HepG2 (cell line): Measurements from ENCODE around the gene ATP12A. TPM values are rescaled to one million over a fixed set of nuclear protein-coding genes. Genes with fewer than 3 reads are reported as not detected.

Source experiments
- ATAC-seq: fragments of 200-7000 bp; cut with Tn5 transposase; 3 replicates; pipeline ENCODE4 v1.9.1; 2020; ENCODE audit warnings: mild to moderate bottlenecking, moderate library complexity
- BruUV-seq: library from RNA; stranded (reverse); fragments of 400-500 nt; replicated peaks from 2 replicates; lab custom pipeline; 2021; lab: Mats Ljungman, UMichigan
- CTCF ChIA-PET: fragments of 300-600 bp; formaldehyde crosslinking; extraction: SDS; loops from one replicate; lab custom pipeline; 2021; ENCODE audit warnings: low total read pairs, inconsistent platforms, low intra/inter-chr PET ratio; lab: Yijun Ruan, JAX
- POLR2A ChIA-PET: fragments of 350-600 bp; sonication (Branson Sonifier 250); formaldehyde crosslinking; loops from one replicate; lab custom pipeline; 2020; ENCODE audit warnings: antibody characterized with exemption, inconsistent platforms; lab: Yijun Ruan, JAX
- DNase-seq: peaks from one replicate; pipeline ENCODE4 v3.0.0-alpha.2; 2015; ENCODE audit warnings: low spot score
- FAIRE-seq: peaks from 3 replicates; lab custom pipeline; 2011; peaks lifted over from hg19 to GRCh38; lab: Jason Lieb, UNC
- H2AFZ ChIP-seq: one replicate; pipeline ENCODE4 v1.6.1; 2011; ENCODE audit warnings: low read length, inconsistent platforms
- H3K27ac ChIP-seq: fragments of 300-600 bp; 3 replicates; pipeline ENCODE4 v1.8.0; 2011; ENCODE audit warnings: mixed run types, mild to moderate bottlenecking, mixed read lengths, low read length, inconsistent platforms; ENCODE audit not compliant: insufficient read depth; ENCODE audit errors: extremely low read length
- H3K27me3 ChIP-seq, 2 experiments: fragments of 200-600 bp in 1 of 2; 2 replicates in 1 of 2; 3 replicates in 1 of 2; pipeline versions ENCODE4 v1.6.0 to v1.8.0; 2011; ENCODE audit warnings: low read length in 2 of 2, mild to moderate bottlenecking in 2 of 2, moderate library complexity in 2 of 2, inconsistent platforms in 1 of 2; ENCODE audit not compliant: insufficient read depth in 2 of 2, control insufficient read depth in 1 of 2
- H3K36me3 ChIP-seq, 2 experiments: fragments of 200-600 bp in 1 of 2; replicated peaks in 1 of 2; 2 replicates in 1 of 2; 3 replicates in 1 of 2; pipeline versions ENCODE4 v1.5.1 to v1.8.0; 2011; ENCODE audit warnings: low read length in 2 of 2, inconsistent platforms in 1 of 2; ENCODE audit not compliant: insufficient read depth in 2 of 2, control insufficient read depth in 1 of 2
- H3K4me1 ChIP-seq: 2 replicates; pipeline ENCODE4 v1.5.1; 2012; ENCODE audit warnings: low read length, inconsistent platforms; ENCODE audit not compliant: insufficient read depth
- H3K4me2 ChIP-seq: 2 replicates; pipeline ENCODE4 v1.6.0; 2011; ENCODE audit warnings: low read depth, low read length, inconsistent platforms
- H3K4me3 ChIP-seq, 3 experiments: fragments of 200-600 bp in 1 of 3; sonication (generic), shearing (Covaris generic) in 1 of 3; replicated peaks in 1 of 3; 2 replicates each; pipeline ENCODE4 v1.5.1; 2011 to 2016; ENCODE audit warnings: low read length in 3 of 3, inconsistent platforms in 2 of 3, low read depth in 2 of 3, mild to moderate bottlenecking in 2 of 3, control low read depth in 1 of 3, mixed read lengths in 1 of 3; ENCODE audit not compliant: insufficient read depth in 1 of 3
- H3K79me2 ChIP-seq: one replicate; pipeline ENCODE4 v1.6.1; 2011; ENCODE audit warnings: low read length, inconsistent platforms; ENCODE audit not compliant: insufficient read depth
- H3K9ac ChIP-seq: 2 replicates; pipeline ENCODE4 v1.6.0; 2011; ENCODE audit warnings: mild to moderate bottlenecking, low read depth, low read length, inconsistent platforms; ENCODE audit not compliant: insufficient read depth
- H3K9me3 ChIP-seq: 2 replicates; pipeline ENCODE4 v1.5.1; 2012; ENCODE audit warnings: mild to moderate bottlenecking, low read length
- H4K20me1 ChIP-seq: 2 replicates; pipeline ENCODE4 v1.6.0; 2011; ENCODE audit warnings: inconsistent platforms, mild to moderate bottlenecking, low read length, moderate library complexity; ENCODE audit not compliant: insufficient read depth
- EP300 ChIP-seq, 3 experiments: sonication (generic) in 1 of 3; formaldehyde crosslinking in 1 of 3; IDR thresholded peaks; 2 replicates each; pipeline versions ENCODE4 v1.5.1 to v1.6.1; 2011 to 2020; ENCODE audit warnings: low read depth in 2 of 3, low read length in 2 of 3, borderline replicate concordance in 1 of 3, improper control_type of control experiment in 1 of 3, mild to moderate bottlenecking in 1 of 3, missing genetic modification reagents in 1 of 3, moderate library complexity in 1 of 3
- NFKB2 ChIP-seq: sonication (generic); formaldehyde crosslinking; IDR thresholded peaks from 2 replicates; pipeline ENCODE4 v1.4.0; 2020; ENCODE audit warnings: missing genetic modification reagents, borderline replicate concordance
- NR2F2 ChIP-seq: IDR thresholded peaks from 2 replicates; pipeline ENCODE4 v1.6.1; 2012; ENCODE audit warnings: low read depth, inconsistent platforms, borderline replicate concordance
- NR3C1 ChIP-seq: sonication (generic); formaldehyde crosslinking; IDR thresholded peaks from 2 replicates; pipeline ENCODE4 v1.4.0; 2020; ENCODE audit warnings: missing genetic modification reagents
- REL ChIP-seq: sonication (generic); formaldehyde crosslinking; conservative IDR thresholded peaks from 2 replicates; pipeline ENCODE4 v1.8.0; 2022; ENCODE audit warnings: mild to moderate bottlenecking, missing genetic modification reagents, moderate library complexity
- TEAD3 ChIP-seq: optimal IDR thresholded peaks from 2 replicates; pipeline ENCODE3; 2016; ENCODE audit warnings: borderline replicate concordance
- ZFX ChIP-seq: sonication (generic); formaldehyde crosslinking; IDR thresholded peaks from 2 replicates; pipeline ENCODE4 v1.4.0; 2020; ENCODE audit warnings: mild to moderate bottlenecking, low read depth, missing genetic modification reagents, moderate library complexity
- ZIK1 ChIP-seq: sonication (generic); formaldehyde crosslinking; IDR thresholded peaks from 2 replicates; pipeline ENCODE4 v1.5.0; 2020; ENCODE audit warnings: mild to moderate bottlenecking, low read depth, missing genetic modification reagents, borderline replicate concordance
- ZNF124 ChIP-seq: sonication (generic); formaldehyde crosslinking; IDR thresholded peaks from 2 replicates; pipeline ENCODE4 v1.4.0; 2020; ENCODE audit warnings: missing genetic modification reagents
- ZNF678 ChIP-seq: sonication (generic); formaldehyde crosslinking; IDR thresholded peaks from 2 replicates; pipeline ENCODE4 v1.4.0; 2020; ENCODE audit warnings: mild to moderate bottlenecking, missing genetic modification reagents
- ZNF780A ChIP-seq: sonication (generic); formaldehyde crosslinking; IDR thresholded peaks from 2 replicates; pipeline ENCODE4 v1.8.0; 2022; ENCODE audit warnings: mild to moderate bottlenecking, missing genetic modification reagents, moderate library complexity
- ZNF788 ChIP-seq: sonication (generic); formaldehyde crosslinking; IDR thresholded peaks from 2 replicates; pipeline ENCODE4 v1.5.0; 2020; ENCODE audit warnings: mild to moderate bottlenecking, missing genetic modification reagents, borderline replicate concordance
- WGBS: methylation state at CpG from one replicate; pipeline ENCODE4 v1.1.6; 2017; ENCODE audit warnings: low lambda C conversion rate; 5-methylcytosine and 5-hydroxymethylcytosine counted together
- in situ Hi-C: cut with HindIII; loops from 2 replicates; pipeline ENCODE4 v1.10.0; 2017; ENCODE audit warnings: low pct_unique_long_range_greater_than_20kb; ENCODE audit not compliant: extremely low pct_ligation_motif_present
- intact Hi-C: fragments of 100-400 bp; cut with micrococcal nuclease; formaldehyde crosslinking; loops from one replicate; pipeline ENCODE4 v1.10.0; 2022; ENCODE audit not compliant: unreplicated experiment
- polyA plus RNA-seq, 8 experiments: library from polyadenylated mRNA; depleted of rRNA in 3 of 8; stranded (reverse) in 7 of 8; unstranded in 1 of 8; fragments of >200 nt; fragmentation: Illumina TruSeq in 4 of 8; extraction: Trizol in 4 of 8; gene quantifications; 2 replicates each; pipeline versions ENCODE4 v1.2.1 to v1.2.3, GENCODE V29; 2011 to 2016; ENCODE audit warnings: low read depth in 4 of 8, missing spikeins in 1 of 8, mixed read lengths in 1 of 8; ENCODE audit not compliant: insufficient read depth in 1 of 8
- total RNA-seq, 5 experiments: library from RNA; depleted of rRNA; stranded (reverse); fragments of >200 nt; fragmentation: Illumina TruSeq; extraction: Trizol; gene quantifications; 2 replicates each; pipeline ENCODE4 v1.2.3, GENCODE V29; 2016; ENCODE audit warnings: low read depth in 1 of 5
- TF ChIP-seq, protein P1 (sequence below): IDR thresholded peaks from 2 replicates; pipeline ENCODE4 v1.6.1; 2016; ENCODE audit warnings: low read depth
- TF ChIP-seq, protein P2 (sequence below): sonication (generic); formaldehyde crosslinking; IDR thresholded peaks from 2 replicates; pipeline ENCODE4 v1.4.0; 2020; ENCODE audit warnings: missing genetic modification reagents, mild to moderate bottlenecking, borderline replicate concordance
- TF ChIP-seq, protein P3 (sequence below): sonication (generic); formaldehyde crosslinking; IDR thresholded peaks from 2 replicates; pipeline ENCODE4 v1.4.0; 2020; ENCODE audit warnings: mild to moderate bottlenecking, missing genetic modification reagents
- TF ChIP-seq, protein P4 (sequence below): sonication (generic); formaldehyde crosslinking; IDR thresholded peaks from 2 replicates; pipeline ENCODE4 v1.8.0; 2022; ENCODE audit warnings: missing genetic modification reagents, low read depth, mild to moderate bottlenecking, borderline replicate concordance
- TF ChIP-seq, protein P5 (sequence below): sonication (generic); formaldehyde crosslinking; IDR thresholded peaks from 2 replicates; pipeline ENCODE4 v1.4.0; 2020; ENCODE audit warnings: mild to moderate bottlenecking, missing genetic modification reagents

The ATP12A gene
- total and polyA plus RNA-seq, 2 of the 13 experiments (the other 11 are each of a cell fraction or from before 2014, with no cell fraction given), result not detected

DNA sequence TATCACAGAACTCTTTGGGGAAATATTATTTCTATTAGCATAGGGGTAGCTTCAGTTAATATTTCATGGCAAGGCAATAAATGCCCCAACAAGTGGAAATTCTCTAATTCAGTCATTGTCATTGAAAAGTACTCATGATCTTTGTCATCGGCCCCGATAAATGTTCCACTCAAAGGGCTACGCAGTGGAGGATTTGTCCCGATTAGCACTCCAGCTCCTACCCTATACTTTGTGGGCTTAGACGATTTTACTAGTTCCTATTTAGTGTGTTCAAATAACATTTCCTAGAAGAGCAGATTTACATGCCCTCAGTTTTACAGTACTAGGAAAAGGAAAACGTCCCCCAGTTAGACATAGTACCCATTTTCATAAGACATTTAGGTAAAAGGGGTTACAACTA is 38.0 kb upstream of the ATP12A start (continued):
- TF ChIP-seq ZFX (CRISPR knock-in tag) (no peak), ZNF780A (no peak), TEAD3 (CRISPR knock-in tag) (no peak), ZNF124 (CRISPR knock-in tag) (no peak)
- TF ChIP-seq, protein P1, sequence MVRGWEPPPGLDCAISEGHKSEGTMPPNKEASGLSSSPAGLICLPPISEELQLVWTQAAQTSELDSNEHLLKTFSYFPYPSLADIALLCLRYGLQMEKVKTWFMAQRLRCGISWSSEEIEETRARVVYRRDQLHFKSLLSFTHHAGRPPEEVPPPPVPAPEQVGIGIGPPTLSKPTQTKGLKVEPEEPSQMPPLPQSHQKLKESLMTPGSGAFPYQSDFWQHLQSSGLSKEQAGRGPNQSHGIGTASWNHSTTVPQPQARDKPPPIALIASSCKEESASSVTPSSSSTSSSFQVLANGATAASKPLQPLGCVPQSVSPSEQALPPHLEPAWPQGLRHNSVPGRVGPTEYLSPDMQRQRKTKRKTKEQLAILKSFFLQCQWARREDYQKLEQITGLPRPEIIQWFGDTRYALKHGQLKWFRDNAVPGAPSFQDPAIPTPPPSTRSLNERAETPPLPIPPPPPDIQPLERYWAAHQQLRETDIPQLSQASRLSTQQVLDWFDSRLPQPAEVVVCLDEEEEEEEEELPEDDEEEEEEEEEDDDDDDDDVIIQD (CRISPR knock-in tag), result no peak
- TF ChIP-seq, protein P2, sequence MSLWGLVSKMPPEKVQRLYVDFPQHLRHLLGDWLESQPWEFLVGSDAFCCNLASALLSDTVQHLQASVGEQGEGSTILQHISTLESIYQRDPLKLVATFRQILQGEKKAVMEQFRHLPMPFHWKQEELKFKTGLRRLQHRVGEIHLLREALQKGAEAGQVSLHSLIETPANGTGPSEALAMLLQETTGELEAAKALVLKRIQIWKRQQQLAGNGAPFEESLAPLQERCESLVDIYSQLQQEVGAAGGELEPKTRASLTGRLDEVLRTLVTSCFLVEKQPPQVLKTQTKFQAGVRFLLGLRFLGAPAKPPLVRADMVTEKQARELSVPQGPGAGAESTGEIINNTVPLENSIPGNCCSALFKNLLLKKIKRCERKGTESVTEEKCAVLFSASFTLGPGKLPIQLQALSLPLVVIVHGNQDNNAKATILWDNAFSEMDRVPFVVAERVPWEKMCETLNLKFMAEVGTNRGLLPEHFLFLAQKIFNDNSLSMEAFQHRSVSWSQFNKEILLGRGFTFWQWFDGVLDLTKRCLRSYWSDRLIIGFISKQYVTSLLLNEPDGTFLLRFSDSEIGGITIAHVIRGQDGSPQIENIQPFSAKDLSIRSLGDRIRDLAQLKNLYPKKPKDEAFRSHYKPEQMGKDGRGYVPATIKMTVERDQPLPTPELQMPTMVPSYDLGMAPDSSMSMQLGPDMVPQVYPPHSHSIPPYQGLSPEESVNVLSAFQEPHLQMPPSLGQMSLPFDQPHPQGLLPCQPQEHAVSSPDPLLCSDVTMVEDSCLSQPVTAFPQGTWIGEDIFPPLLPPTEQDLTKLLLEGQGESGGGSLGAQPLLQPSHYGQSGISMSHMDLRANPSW (CRISPR knock-in tag), result no peak
- TF ChIP-seq, all 625 proteins: peak for 0

DNA sequence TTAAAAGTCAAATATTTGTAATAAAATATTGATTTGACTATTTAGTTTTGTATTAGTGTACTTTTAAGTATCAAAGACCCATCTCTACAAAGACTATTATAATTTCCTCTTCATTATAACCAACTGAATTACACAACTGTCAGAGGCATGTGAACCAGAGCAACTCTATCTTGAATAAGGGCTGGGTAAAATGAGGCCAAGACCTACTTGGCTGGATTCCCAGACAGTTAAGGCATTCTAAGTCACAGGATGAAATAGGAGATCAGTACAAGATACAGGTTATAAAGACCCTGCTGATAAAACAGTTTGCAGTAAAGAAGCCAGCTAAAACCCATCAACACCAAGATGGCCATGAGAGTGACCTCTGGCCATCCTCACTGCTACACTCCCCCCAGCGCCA is 36.2 kb upstream of the ATP12A start:
- CTCF ChIA-PET, result no interaction called here

More for the DNA sequence above, 36.2 kb upstream of the ATP12A start:
- H3K79me2 ChIP-seq, result no peaks in the 10 kb centered on the region
- intact Hi-C loops (no loop called here), in situ Hi-C loops (no loop called here)
- no peak overlapping the region for H3K4me2 ChIP-seq
- FAIRE-seq (no peak), ATAC-seq (no peak), DNase-seq (no peak)
- H3K27ac ChIP-seq, result no peak overlapping the region
- WGBS, result 0% methylated on average over 1 of the region's 1 CpG
- H3K36me3 ChIP-seq, result no peaks in the 10 kb centered on the region
- POLR2A ChIA-PET, result no interaction called here
- H2AFZ ChIP-seq, result no peak overlapping the region
- H3K4me3 ChIP-seq, result no peak overlapping the region
- no peaks in the 10 kb centered on the region for H3K9me3 ChIP-seq
- TF ChIP-seq NR2F2 (no peak), ZNF678 (CRISPR knock-in tag) (no peak), EP300 (IDR thresholded peaks at IDR 0.05; ENCODE audit: low read depth in 2 of 2, low read length in 2 of 2) (no peak), EP300 (CRISPR knock-in tag; IDR thresholded peaks at IDR 0.05; ENCODE audit: borderline replicate concordance) (no peak), ZIK1 (CRISPR knock-in tag) (no peak), NR3C1 (CRISPR knock-in tag) (no peak), ZNF788 (CRISPR knock-in tag) (no peak), NFKB2 (CRISPR knock-in tag) (no peak), REL (CRISPR knock-in tag) (no peak)
- TF ChIP-seq, protein P3, sequence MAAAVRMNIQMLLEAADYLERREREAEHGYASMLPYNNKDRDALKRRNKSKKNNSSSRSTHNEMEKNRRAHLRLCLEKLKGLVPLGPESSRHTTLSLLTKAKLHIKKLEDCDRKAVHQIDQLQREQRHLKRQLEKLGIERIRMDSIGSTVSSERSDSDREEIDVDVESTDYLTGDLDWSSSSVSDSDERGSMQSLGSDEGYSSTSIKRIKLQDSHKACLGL (CRISPR knock-in tag), result no peak
- TF ChIP-seq, protein P4, sequence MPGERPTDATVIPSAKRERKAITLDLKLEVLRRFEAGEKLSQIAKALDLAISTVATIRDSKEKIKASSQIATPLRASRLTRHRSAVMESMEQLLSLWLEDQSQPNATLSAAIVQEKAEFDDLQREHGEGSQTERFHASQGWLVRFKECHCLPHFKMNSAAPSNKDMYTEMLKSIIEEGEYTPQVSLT (CRISPR knock-in tag), result no peak
- TF ChIP-seq, protein P5, sequence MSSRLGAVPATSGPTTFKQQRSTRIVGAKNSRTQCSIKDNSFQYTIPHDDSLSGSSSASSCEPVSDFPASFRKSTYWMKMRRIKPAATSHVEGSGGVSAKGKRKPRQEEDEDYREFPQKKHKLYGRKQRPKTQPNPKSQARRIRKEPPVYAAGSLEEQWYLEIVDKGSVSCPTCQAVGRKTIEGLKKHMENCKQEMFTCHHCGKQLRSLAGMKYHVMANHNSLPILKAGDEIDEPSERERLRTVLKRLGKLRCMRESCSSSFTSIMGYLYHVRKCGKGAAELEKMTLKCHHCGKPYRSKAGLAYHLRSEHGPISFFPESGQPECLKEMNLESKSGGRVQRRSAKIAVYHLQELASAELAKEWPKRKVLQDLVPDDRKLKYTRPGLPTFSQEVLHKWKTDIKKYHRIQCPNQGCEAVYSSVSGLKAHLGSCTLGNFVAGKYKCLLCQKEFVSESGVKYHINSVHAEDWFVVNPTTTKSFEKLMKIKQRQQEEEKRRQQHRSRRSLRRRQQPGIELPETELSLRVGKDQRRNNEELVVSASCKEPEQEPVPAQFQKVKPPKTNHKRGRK (CRISPR knock-in tag), result no peak
- no peak overlapping the region for H3K9ac ChIP-seq
- H4K20me1 ChIP-seq, result no peaks in the 10 kb centered on the region
- no TSS peak for BruUV-seq
- no peaks in the 10 kb centered on the region for H3K4me1 ChIP-seq
- H3K27me3 ChIP-seq, result no peaks in the 10 kb centered on the region; a peak in 1 of 5 replicates
